A673 (cell line): ENCODE data around the gene RASL10A.

Experiments
- EZH2 ChIP-seq: fragments of 200-600 bp; sonication (generic); IDR thresholded peaks from 2 replicates; pipeline ENCODE4 v1.6.1; 2017; ENCODE audit warnings: borderline replicate concordance, low read depth, mild to moderate bottlenecking, mixed read lengths, antibody characterized with exemption, low read length; ENCODE audit not compliant: poor library complexity, severe bottlenecking
- TF ChIP-seq, protein P1 (sequence below): fragments of 300-800, 200-600 bp; sonication (generic); conservative IDR thresholded peaks from 2 replicates; pipeline ENCODE4 v1.5.1; 2017; ENCODE audit warnings: low read depth, mild to moderate bottlenecking, antibody characterized with exemption, low read length, moderate library complexity, mixed read lengths

DNA sequence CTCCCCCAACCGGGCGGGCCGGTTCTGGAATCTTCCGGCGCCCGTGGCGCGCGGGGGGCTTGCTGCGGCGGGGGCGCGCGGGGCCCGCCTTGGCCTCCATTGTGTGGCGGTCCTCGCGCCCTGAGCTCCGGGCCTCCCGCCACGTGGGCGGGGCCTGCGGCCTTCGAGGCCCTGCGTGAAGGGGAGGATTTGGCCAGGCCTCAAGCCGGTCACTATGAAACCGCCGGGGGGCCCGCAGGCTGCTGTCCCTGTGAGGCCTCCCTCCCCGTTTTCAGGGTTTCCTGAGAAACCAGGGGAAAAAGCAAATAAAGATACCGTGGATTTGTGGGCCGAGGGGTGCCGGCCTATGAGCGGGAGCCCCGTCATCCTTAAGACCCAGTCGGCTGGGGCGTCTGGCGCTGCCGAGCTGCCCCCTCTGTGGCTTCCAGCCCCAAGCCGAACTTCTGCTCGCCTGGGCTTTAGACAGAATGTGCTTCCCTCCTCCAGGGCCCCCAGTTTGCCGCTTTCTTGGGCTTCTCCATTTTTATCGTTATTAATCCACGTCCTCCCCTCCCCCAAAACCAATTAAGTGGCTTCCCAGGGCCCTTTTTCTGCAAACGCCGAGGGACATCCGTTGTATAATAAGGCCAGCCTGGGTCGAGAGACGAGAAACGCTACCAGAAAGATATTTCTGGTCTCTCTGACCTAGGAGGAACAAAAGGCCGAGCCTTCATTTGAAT is 46.8 kb downstream of the RASL10A start:
- TF ChIP-seq, protein P1, sequence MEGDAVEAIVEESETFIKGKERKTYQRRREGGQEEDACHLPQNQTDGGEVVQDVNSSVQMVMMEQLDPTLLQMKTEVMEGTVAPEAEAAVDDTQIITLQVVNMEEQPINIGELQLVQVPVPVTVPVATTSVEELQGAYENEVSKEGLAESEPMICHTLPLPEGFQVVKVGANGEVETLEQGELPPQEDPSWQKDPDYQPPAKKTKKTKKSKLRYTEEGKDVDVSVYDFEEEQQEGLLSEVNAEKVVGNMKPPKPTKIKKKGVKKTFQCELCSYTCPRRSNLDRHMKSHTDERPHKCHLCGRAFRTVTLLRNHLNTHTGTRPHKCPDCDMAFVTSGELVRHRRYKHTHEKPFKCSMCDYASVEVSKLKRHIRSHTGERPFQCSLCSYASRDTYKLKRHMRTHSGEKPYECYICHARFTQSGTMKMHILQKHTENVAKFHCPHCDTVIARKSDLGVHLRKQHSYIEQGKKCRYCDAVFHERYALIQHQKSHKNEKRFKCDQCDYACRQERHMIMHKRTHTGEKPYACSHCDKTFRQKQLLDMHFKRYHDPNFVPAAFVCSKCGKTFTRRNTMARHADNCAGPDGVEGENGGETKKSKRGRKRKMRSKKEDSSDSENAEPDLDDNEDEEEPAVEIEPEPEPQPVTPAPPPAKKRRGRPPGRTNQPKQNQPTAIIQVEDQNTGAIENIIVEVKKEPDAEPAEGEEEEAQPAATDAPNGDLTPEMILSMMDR, result no peak
- no peak for TF ChIP-seq EZH2
